Stimulated activated naive CD4-positive, alpha-beta T cell treated with Interleukin-2 at 50 U/mL for 16 hours (primary cell): ENCODE data around the gene SCN11A.
"Not testable (repeated sequence)": the region's sequence is repeated elsewhere in the genome, so short reads cannot be mapped to it uniquely, and the experiment has no call there.

ENCODE experiments used
- DNase-seq: peaks from one replicate; lab custom pipeline; 2025; lab: John Stamatoyannopoulos, UW

Gene SCN11A

GRCh38 chr3:39065197-39065596 lies 13.5 kb upstream of the SCN11A start:
- no peak for DNase-seq

DNA sequence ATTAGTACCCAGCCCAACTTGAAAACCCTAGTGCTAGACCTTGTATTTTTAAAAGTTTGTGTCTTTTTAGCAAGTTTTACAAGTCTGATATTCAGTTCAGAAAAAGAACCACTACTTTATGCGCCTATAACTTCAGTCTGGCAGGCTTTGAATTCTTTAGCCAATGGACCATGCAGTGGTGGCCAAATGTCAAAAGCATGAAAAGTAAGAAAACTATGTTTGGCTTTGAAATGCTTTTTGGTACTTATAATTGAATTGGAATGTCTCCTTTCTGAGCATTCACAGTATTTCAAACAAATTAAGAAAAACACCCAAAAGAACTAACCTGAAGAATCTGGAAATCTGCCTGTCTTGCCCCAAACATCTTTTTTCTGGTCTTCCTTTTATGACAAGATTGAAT lies 12.9 kb upstream of the SCN11A start:
- DNase-seq: no peak

DNA sequence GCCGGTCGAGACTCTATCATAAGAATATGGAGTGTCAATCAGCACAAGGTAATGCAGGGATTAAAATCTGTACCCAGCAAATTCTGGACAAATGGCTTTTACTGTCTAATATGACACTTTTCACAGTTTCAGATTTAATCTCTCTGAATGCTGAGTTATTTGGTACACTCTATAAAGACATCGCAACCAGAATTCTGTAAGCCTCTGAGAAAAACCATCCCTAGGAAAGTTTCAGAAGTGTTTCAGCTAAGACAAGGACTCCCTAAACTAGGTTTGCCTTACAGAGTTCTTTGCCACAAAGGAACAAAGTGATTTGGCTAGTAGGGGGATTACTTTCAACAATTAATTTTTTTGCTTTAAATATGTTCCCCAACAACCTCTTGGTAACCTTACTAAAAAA lies 11.4 kb upstream of the SCN11A start:
- no peak for DNase-seq

- DNase-seq: no peak
These were observed 10.4 kb upstream of the SCN11A start for GRCh38 chr3:39062180-39062579.

GRCh38 chr3:39061228-39061627 lies 9.5 kb upstream of the SCN11A start:
- not testable (repeated sequence) for DNase-seq

DNA sequence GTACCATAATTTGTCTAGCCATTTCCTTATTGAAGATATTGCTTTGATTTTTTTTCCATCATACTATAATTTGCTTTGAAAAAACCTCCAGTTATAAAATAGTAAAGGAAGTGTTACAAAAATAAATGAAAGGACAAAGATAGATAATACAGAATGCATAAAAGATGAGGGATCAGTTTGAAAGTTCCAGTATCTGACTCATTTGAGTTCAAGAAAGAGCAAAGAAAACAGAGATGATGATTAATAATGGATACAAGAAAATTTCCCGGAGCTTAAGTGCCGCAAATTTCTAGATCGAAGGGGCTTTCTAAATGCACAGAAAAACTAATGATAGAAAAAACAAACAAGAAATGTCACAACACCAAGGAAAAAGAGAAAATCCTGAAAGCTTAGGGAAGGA lies 4.4 kb upstream of the SCN11A start:
- DNase-seq: no peak

DNA sequence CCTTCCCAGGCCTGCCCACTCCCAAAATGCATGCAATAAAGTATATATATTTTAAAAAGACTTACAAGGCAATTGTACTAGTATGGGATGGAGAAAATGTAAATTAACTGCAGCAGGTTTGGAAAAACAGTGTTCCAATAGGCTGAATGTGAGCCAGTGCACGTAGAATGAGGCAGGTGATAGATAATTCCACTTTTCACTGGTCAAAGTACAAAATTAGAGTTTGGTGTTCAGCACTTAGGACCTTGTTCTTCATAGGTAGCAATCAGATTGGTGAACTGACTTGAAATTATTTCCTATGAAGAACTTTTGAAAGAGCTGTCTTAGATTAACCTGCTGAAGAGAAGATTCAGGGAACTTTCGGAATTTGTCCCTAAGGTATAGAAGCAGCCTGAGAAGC lies 2.0 kb upstream of the SCN11A start:
- DNase-seq: no peak

DNA sequence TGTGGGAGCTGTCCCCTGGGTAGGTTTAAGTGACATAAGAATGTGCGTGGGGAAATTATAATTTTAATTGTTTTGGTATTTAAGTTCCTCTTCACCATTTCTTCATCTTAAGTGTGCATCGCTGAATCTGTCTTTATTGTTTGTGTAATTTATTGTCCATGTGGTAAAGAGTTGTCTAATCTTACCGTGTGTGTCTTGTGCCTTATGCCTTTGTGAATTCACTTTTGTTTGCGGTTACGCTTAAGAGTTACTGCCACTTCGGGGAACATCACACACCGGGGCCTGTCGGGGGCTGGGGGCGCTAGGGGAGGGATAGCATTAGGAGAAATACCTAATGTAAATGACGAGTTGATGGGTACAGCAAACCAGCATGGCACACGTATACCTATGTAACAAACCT lies 839 bp upstream of the SCN11A start:
- no peak for DNase-seq

DNA sequence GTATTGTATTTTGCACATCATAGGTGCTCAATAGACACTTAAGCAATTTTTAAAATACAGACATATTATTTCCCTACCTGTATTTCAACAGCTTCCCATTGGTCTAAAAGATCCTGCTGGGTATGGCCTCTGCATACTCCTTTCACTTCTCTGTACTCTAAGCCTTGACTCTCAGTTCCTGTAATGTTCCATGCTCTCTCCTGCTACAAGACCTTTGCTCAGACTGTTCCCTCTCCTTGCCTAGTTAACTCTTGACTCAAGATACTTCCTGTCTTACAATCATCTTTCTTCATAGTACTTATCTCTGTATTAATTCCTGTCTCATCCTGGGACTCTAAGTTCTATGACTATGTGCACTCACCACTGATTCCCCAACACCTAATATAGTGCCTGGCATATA lies 1.7 kb downstream of the SCN11A start:
- no peak for DNase-seq

DNA sequence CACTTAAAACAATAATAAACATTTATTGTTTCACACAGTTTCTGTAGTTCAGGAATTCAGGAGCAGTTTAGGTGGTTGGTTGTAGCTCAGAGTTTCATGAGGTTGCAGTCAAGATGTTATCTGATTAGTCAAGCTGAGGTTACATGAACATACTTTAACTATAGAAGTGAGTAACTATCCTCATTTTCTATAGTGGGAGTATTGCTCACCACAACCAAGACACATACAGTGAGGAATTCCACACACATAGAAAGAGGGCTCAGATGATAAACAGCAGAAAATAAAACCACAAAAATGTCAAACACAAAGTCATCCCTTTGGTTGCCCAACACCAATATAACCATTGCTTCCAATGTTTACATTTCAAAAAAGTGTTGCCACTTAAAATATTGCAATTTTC lies 13.6 kb downstream of the SCN11A start:
- DNase-seq: no peak

GRCh38 chr3:39029556-39029955 lies 22.2 kb downstream of the SCN11A start:
- no peak for DNase-seq

DNA sequence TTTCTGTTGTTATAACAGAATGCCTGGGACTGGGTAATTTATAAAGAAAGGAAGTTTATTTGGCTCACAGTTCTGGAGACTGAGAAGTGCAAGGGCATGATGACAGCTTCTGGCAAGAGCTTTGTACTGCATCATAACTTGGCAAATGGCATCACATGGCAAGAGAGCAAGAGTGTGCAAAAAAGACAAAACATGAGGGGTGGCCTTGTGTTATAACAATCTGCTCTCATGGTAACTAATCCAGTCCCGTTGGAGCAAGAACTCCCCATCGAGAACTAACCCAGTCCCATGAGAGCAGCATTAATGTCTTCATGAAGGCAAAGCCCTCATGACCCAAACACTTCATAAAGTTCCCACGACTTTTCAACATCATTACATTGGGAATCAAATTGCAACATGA lies 23.2 kb downstream of the SCN11A start:
- no peak for DNase-seq

GRCh38 chr3:39025222-39025970 lies 26.3 kb downstream of the SCN11A start:
- DNase-seq: no peak

- DNase-seq: no peak
These were observed 27.2 kb downstream of the SCN11A start for GRCh38 chr3:39024497-39024896.

DNA sequence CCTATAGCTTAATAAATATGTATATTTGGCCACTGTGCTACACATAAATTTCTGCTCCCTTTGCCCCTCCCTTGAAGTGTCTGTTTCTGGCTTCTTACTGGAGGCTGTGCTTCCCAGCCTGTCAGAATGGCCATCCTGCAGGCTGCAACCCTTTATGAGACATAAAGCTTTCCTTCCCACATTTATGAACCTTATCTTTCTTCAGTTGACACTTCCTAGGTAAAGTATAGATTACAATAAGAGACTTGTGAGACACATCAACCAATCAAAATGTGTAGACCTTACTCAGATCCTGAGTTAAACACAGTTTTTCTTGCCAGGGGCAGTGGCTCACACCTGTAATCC lies 29.5 kb downstream of the SCN11A start:
- no peak for DNase-seq

DNA sequence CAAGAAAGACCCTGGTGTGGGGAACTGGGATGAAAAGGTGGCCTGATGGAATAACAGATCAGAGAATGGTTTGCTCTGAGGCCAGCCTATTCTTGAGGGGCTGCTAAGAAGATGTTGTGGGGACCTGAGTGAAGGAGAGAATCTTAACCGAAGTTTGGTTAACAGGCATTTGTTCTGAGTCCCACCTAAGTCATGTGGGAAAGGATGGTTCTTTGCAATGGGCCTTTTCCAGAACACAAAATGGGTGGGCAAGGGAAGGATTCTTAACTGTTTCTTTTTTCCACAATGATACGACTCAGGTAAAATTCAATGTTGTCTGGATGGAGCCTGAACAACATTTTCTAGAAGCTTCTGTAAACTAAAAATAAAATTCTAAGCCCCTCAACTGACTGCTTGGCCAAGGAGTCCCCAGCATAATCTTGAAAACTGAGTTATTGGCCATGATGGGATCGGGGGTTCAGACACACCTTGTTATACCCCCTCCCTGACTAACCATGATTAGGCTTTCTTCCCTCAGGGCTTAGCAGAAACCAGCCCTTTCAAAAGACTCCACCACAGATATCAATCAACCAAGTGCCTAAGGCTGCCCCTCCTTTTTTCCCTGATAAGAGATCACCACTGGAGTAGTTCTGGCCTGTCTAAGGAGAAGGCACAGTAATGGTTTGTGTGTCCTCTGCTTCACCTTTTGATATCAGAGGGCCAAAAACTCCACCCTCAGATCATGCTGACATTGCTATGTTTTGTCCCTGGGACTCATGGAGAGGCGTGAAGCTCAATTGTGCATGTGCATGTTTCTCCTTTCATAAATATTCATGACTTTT lies 30.1 kb downstream of the SCN11A start:
- DNase-seq: no peak

DNA sequence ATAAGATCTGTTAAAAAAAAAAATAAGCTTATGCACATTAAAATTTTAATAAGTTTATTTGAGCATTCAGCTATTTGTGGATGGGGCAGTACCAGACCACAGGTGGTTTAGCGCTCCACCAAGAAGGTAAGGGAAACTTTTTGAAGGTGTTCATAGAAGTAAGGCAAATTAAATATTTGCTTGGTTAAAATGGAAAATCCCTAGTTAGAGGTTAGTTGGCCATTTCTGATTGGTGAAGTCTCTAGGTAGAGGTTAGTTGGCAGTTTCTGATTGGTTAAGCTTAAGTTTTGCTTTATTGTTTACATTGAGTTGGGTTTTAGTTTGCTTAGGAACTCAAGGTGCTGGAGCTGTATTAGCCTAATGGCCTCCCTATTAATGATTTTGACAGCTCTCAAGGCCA lies 30.7 kb downstream of the SCN11A start:
- no peak for DNase-seq

GRCh38 chr3:39019299-39019698 lies 32.4 kb downstream of the SCN11A start:
- DNase-seq: no peak

GRCh38 chr3:39015418-39015817 lies 36.3 kb downstream of the SCN11A start:
- DNase-seq: no peak

GRCh38 chr3:39013921-39014509 lies 37.7 kb downstream of the SCN11A start:
- DNase-seq: no peak

- no peak for DNase-seq
These were observed 38.5 kb downstream of the SCN11A start for GRCh38 chr3:39013289-39013688.

DNA sequence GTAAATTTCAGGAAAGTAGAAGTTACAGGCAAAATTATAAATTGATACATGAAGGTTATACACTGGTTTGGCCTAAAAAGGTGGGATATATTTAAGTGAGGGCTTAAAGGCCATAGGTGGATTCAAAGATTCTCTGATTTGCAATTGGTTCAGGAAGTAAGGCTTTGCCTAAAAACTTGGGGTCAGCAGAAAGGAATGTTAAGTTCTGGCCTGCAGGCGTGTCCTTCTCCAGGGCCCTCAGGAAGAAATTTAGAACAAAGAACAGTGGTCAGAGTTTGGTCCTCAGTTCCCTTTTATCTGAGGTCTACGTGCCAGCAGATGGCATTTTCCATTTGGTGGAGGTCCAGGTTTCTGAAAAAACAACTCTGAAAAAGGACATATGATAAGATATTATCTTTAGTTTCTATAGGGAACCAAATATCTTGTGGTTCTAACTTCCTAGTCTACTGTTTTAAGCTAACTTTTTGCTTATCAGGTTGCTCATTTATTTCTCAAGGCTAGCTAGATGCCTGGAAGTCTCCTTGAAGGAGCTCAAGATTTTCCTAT lies 40.5 kb downstream of the SCN11A start:
- no peak for DNase-seq

GRCh38 chr3:39005295-39005694 lies 46.4 kb downstream of the SCN11A start:
- DNase-seq: no peak
